Stimulated activated CD4-positive, alpha-beta T cell treated with anti-CD3 and anti-CD28 coated beads, Interleukin-4, amount 100 ng/mL, for 4 hours (primary cell): ENCODE results near the gene PHACTR1.
"Not testable (repeated sequence)": the region's sequence is repeated elsewhere in the genome, so short reads cannot be mapped to it uniquely, and the experiment has no call there.

Experiments used
- DNase-seq, 2 experiments: peaks; one replicate each; pipeline ENCODE4 v3.0.0-alpha.2; 2020

The PHACTR1 gene

GRCh38 chr6:12749531-12750379 is 33.2 kb downstream of the PHACTR1 start:
- DNase-seq, result no peak

GRCh38 chr6:12750416-12750815 is 33.8 kb downstream of the PHACTR1 start:
- DNase-seq, result no peak

- DNase-seq, result peak in 1 of 2 experiments; percentile 24
These were observed 35.2 kb downstream of the PHACTR1 start for GRCh38 chr6:12751694-12752325.

- no peak for DNase-seq
These were observed 36.5 kb downstream of the PHACTR1 start for GRCh38 chr6:12753036-12753435.

- no peak for DNase-seq
These were observed 43.7 kb downstream of the PHACTR1 start for GRCh38 chr6:12760226-12760625.

- no peak for DNase-seq
These were observed 44.3 kb downstream of the PHACTR1 start for GRCh38 chr6:12760911-12761310.

- DNase-seq, result no peak
These were observed 45.0 kb downstream of the PHACTR1 start for GRCh38 chr6:12761376-12762115.

GRCh38 chr6:12762731-12763434 is 46.3 kb downstream of the PHACTR1 start:
- DNase-seq, result not testable (repeated sequence)

GRCh38 chr6:12766365-12766764 is 49.8 kb downstream of the PHACTR1 start:
- no peak for DNase-seq

- no peak for DNase-seq
These were observed 50.4 kb downstream of the PHACTR1 start for GRCh38 chr6:12767016-12767415.

- no peak for DNase-seq
These were observed 53.1 kb downstream of the PHACTR1 start for GRCh38 chr6:12769556-12770256.

GRCh38 chr6:12772416-12772815 is 55.8 kb downstream of the PHACTR1 start:
- DNase-seq, result no peak

GRCh38 chr6:12776291-12776690 is 59.7 kb downstream of the PHACTR1 start:
- no peak for DNase-seq

- no peak for DNase-seq
These were observed 63.2 kb downstream of the PHACTR1 start for GRCh38 chr6:12779772-12780171.

- DNase-seq, result no peak
These were observed 65.6 kb downstream of the PHACTR1 start for GRCh38 chr6:12782136-12782535.

- no peak for DNase-seq
These were observed 68.7 kb downstream of the PHACTR1 start for GRCh38 chr6:12785301-12785700.

GRCh38 chr6:12785921-12786320 is 69.4 kb downstream of the PHACTR1 start:
- no peak for DNase-seq

- no peak for DNase-seq
These were observed 74.8 kb downstream of the PHACTR1 start for GRCh38 chr6:12791371-12791770.

- DNase-seq, result no peak
These were observed 81.8 kb downstream of the PHACTR1 start for GRCh38 chr6:12798326-12798725.

- no peak for DNase-seq
These were observed 83.6 kb downstream of the PHACTR1 start for GRCh38 chr6:12800120-12800519.

GRCh38 chr6:12801141-12801540 is 84.6 kb downstream of the PHACTR1 start:
- no peak for DNase-seq

- no peak for DNase-seq
These were observed 85.9 kb downstream of the PHACTR1 start for GRCh38 chr6:12802440-12802839.
